Stimulated activated naive CD8-positive, alpha-beta T cell treated with anti-CD3 and anti-CD28 coated beads, Interleukin-15, Interleukin-2, amounts not matched to agents 100 U/mL and 50 U/mL, for 24 hours (primary cell): ENCODE measurements around the gene CASK.

Experiments
- ATAC-seq: fragments of 150-1000 bp; cut with Tn5 transposase; one replicate; pipeline ENCODE4 v1.10.0; 2021
- DNase-seq: peaks from one replicate; pipeline ENCODE4 v3.0.0; 2021

Gene CASK, protein sequence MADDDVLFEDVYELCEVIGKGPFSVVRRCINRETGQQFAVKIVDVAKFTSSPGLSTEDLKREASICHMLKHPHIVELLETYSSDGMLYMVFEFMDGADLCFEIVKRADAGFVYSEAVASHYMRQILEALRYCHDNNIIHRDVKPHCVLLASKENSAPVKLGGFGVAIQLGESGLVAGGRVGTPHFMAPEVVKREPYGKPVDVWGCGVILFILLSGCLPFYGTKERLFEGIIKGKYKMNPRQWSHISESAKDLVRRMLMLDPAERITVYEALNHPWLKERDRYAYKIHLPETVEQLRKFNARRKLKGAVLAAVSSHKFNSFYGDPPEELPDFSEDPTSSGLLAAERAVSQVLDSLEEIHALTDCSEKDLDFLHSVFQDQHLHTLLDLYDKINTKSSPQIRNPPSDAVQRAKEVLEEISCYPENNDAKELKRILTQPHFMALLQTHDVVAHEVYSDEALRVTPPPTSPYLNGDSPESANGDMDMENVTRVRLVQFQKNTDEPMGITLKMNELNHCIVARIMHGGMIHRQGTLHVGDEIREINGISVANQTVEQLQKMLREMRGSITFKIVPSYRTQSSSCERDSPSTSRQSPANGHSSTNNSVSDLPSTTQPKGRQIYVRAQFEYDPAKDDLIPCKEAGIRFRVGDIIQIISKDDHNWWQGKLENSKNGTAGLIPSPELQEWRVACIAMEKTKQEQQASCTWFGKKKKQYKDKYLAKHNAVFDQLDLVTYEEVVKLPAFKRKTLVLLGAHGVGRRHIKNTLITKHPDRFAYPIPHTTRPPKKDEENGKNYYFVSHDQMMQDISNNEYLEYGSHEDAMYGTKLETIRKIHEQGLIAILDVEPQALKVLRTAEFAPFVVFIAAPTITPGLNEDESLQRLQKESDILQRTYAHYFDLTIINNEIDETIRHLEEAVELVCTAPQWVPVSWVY

DNA sequence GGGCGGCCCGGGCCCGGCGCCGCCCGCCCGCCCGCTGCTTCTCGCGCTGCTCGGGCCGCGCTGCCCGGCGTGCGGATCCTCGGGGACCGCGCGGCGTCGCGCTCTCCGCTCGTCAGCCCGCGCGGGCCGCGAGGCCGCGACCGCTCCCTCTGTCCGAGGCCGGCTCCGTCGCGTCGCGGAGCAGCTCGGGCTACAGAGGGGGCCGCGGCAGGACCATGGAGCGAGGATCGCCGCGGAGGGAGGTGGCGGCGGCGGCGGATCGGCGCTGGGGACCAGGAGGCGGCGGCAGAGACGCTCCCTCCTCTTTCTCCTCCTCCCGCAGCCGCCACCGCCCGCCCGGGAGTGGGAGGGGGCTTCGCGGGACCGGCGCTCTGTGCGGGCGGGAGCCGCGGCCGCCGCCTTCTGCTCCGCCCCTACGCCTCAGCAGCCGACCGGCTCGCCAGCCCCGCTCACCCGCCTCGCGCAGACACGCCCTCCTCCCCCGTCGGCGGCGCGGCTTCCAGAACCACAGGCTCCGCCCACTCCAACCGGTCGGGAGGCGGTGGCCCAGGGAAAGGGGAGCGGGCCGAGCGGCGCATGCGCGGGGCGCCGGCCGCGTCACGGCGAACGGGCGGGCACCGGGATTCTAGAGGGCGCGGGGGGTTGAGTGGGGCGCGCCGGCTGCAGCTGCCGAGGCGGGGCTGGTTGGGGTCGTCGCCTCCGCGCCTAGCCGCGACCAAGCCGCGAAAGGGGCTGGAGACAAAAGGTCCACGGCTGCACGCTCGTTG, at the start of gene CASK:
CASK (minus strand) TSS at position 344 of the 767 bp plus-strand sequence. CDS start 566 bp downstream, outside the sequence.
- ATAC-seq, result peak; percentile 83
- peak; percentile 90 for DNase-seq

DNA sequence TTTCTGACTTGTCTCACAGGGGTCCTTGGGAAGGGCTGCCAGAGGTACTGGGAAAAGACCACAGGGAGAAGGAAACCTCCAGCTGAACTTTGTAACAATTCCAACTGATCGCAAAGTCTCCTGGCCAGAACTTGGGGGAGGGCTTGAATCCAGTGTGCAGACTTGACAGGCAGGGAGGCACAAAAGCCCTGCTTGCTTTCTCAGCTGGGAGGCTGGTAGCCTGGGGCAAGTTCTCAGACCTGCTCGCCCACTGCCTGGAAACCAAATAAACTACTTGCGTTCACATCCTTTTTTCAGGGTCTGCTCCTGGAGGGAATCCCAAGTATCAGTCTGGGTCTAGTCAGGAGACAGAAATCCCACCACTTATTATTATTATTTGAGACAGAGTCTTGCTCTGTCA, 48.0 kb upstream of the CASK start:
- ATAC-seq, result no peak

GRCh38 chrX:41970419-41970818, 47.1 kb upstream of the CASK start:
- DNase-seq, result no peak
- ATAC-seq, result no peak

More for the DNA sequence above, 48.0 kb upstream of the CASK start:
- no peak for DNase-seq

- no peak for ATAC-seq
- no peak for DNase-seq
Observed at GRCh38 chrX:41963348-41963747, 40.0 kb upstream of the CASK start.

GRCh38 chrX:41960142-41960541, 36.8 kb upstream of the CASK start:
- no peak for ATAC-seq
- DNase-seq, result no peak

- no peak for DNase-seq
- ATAC-seq, result no peak
Observed at GRCh38 chrX:41958861-41959260, 35.5 kb upstream of the CASK start.

DNA sequence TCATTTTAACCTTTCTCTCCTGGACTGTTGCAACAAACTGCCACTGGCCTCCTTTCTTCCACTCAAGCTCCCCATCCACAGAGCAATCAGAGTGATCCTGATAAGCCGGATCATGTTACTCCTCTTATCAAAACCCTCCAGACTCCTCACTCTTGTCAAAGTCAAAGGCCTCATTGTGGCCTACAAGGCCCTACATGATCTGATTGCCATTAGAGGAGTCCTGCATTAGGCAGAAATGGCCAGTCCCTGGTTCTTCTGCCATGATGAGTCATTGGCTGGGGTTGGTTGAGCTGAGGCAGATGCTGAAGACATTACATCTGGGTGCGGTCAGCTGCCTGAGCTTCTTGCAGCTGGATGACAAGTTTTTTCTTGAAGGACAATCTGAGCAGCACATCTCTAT, 32.7 kb upstream of the CASK start:
- ATAC-seq, result no peak

DNA sequence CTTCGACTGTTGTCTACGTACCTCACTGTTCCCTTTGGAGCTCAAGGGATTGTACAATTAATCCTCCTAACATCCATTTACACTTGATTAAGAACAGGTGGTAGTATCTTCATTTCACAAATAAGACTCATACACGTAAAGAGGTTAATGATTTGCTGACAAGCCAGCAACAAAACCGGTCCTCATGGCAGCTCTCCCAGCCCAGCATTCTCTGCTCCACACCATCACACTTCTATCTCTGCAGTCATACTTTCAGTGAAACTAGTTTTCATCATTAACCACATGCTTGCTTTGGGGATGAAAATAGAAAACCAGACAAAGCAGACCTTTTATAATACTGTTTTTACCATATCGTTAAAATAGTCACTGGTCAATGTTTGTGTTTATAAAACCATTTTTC, 28.7 kb upstream of the CASK start:
- ATAC-seq, result no peak
- no peak for DNase-seq

More for the DNA sequence above, 32.7 kb upstream of the CASK start:
- DNase-seq, result no peak

- no peak for DNase-seq
- ATAC-seq, result peak; percentile 32
Observed at GRCh38 chrX:41946989-41947612, 23.7 kb upstream of the CASK start.

DNA sequence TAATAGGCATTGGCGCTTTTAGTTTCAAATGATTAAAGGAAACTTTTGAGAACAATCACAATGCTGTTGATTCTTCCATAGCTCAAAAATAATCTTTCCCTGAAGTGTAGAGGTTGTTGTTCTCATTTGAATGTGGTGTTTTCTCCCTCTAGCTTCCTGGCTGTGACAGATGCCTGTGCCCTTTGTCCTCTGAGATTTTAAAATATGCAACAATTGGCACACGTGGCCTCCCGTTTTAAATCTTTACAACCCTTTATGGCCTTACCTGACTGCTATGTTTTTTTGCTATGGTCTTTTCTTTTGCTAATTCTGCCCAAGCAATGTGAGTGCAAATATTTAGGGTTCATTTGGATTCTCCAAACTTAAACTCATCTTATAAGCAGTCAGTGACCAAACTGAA, 22.9 kb upstream of the CASK start:
- no peak for DNase-seq
- no peak for ATAC-seq

GRCh38 chrX:41935832-41936231, 12.5 kb upstream of the CASK start:
- ATAC-seq (no peak), DNase-seq (no peak)

- no peak for ATAC-seq
- DNase-seq, result no peak
Observed at GRCh38 chrX:41933546-41933945, 10.2 kb upstream of the CASK start.

- DNase-seq (no peak), ATAC-seq (no peak)
Observed at GRCh38 chrX:41932885-41933284, 9.5 kb upstream of the CASK start.

DNA sequence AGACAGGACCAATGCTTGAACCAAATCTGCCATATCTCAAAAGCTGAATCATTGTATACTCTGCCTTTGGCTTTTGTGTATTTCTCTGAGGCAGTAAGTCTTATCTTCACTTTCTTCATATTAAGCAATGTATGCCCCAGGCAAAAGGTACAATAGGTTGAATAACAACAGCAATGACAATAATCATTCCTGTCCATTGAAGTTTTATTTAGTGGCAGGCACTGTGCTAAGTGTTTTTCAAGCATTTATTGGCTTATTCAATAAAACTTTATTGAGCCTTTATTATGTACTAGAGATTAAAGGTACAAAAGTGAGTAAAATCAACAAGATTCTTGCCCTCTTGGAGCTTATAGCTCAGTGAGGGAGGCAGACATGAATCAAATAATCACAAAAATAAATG, 8.2 kb upstream of the CASK start:
- DNase-seq, result no peak
- ATAC-seq, result no peak

GRCh38 chrX:41923978-41924683, 777 bp upstream of the CASK start:
- peak; percentile 22 for DNase-seq
- no peak for ATAC-seq

DNA sequence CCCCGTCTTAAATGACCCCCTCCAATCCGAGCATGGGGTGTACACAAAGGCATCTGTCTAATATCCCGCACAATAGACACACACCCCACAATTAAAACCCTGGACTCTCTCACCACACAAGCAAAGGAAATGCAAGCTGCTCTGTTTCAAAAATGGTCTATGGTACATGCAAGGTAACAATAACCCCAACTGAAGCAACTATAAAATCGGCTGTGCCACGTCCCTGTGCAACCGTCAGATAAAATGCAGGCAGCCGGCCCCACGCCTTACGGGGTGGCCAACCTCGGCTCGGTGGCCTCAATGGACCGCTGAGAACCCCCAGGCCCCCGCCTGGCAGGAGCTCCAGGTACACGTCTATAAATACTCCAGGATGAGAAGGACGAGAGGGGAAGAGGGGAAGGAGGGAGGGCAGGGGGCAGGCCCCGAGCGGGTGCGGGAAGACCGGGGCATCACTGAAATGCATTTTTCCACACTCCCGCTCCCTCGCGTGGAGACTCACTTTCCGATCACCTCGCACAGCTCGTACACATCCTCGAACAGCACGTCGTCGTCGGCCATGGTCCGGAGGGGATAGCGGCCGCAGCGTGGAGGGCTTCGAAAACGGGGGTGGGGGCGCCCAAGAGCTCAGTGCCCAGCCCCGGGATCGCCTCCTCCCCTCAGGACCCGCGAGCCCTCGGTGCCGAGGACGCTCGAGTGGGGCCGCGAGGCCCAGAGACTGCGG, 763 bp downstream of the CASK start:
- DNase-seq, result peak; percentile 28
- no peak for ATAC-seq

GRCh38 chrX:41921492-41922430, 1.6 kb downstream of the CASK start:
- ATAC-seq (peak; percentile 53), DNase-seq (peak; percentile 28)

GRCh38 chrX:41919870-41920269, 3.5 kb downstream of the CASK start:
- ATAC-seq, result no peak
- DNase-seq, result no peak

GRCh38 chrX:41917517-41917916, 5.8 kb downstream of the CASK start:
- DNase-seq, result no peak
- no peak for ATAC-seq
